GM18507 (cell line): ENCODE measurements around the gene DOCK9.

ENCODE experiments used
- DNase-seq: peaks from one replicate; pipeline ENCODE4 v3.0.0; 2011; ENCODE audit warnings: low read depth; ENCODE audit not compliant: insufficient read length; ENCODE audit errors: extremely low spot score
- FAIRE-seq: peaks from 2 replicates; lab custom pipeline; 2011; peaks lifted over from hg19 to GRCh38; lab: Jason Lieb, UNC

Gene DOCK9

GRCh38 chr13:98792785-98793495 lies 184.9 kb downstream of the DOCK9 start:
- FAIRE-seq = no peak

DNA sequence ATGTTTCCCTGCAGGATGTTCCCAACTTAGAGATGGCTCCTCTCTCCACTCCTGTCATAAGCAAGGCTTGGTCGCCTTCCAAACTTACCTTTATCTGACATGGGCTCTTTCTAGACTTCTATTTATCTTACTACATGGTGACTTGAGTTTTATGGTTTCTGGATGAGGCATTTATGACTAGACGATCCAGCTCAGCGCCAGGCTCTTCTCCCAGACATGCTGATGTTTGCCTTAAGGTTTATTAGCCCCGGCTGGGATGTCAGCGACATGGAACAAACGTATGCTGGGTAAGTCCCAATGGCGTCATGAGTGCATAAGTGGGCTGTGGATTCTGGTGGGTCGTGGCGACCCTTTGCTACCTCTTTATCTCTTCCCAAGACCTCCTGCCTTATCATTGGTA lies 185.5 kb downstream of the DOCK9 start:
- DNase-seq (no peak), FAIRE-seq (no peak)

More at GRCh38 chr13:98792785-98793495, 184.9 kb downstream of the DOCK9 start:
- DNase-seq = no peak

GRCh38 chr13:98791611-98792010 lies 186.3 kb downstream of the DOCK9 start:
- FAIRE-seq = no peak
- no peak for DNase-seq

DNA sequence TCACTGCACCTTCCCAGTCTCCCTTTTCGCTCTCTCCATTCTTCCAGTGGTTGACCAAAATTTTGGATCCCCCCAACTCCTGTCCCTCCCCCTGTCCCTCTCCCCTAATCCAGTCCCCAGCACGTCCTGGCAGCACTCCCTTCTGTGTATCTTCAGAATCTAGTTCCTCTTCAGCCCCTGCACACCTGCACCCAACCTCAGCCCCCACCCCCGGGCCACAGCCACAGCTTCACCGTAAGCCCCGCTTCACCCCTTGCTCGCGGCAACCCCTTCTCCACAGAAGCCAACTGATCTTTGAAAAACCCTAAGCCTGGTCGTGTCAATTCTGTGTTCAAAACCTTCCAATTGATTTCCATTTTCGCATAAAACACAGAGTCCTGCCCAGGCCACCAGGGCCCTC lies 189.9 kb downstream of the DOCK9 start:
- DNase-seq (no peak), FAIRE-seq (no peak)

GRCh38 chr13:98787173-98787572 lies 190.7 kb downstream of the DOCK9 start:
- DNase-seq (no peak), FAIRE-seq (no peak)

- FAIRE-seq (no peak), DNase-seq (no peak)
Measured at GRCh38 chr13:98786023-98786422, 191.8 kb downstream of the DOCK9 start.

GRCh38 chr13:98785405-98785804 lies 192.5 kb downstream of the DOCK9 start:
- DNase-seq (no peak), FAIRE-seq (no peak)

- no peak for FAIRE-seq
- DNase-seq = no peak
Measured at GRCh38 chr13:98784666-98785065, 193.2 kb downstream of the DOCK9 start.

- FAIRE-seq (no peak), DNase-seq (no peak)
Measured at GRCh38 chr13:98783856-98784478, 193.9 kb downstream of the DOCK9 start.

- DNase-seq = no peak
- FAIRE-seq = no peak
Measured at GRCh38 chr13:98782654-98783053, 195.2 kb downstream of the DOCK9 start.

DNA sequence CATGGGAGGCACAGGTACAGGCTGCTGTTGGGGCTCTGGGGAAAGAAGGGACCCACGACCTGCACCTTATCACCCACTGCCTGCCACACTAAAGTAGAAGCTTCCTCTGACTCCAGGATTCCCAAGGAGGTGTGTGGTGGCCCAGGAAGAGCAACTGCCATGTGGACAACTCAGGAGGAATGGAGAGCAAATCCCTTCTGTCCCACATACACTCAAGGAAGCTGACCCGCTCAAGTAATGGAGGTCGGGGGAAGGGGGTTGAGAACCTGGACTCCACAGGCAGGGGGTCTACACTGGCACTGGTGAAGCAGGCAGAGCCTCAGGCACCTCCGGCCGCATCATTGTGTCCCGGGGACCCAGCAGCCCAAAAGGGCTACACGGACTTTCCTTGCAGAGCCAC lies 196.0 kb downstream of the DOCK9 start:
- FAIRE-seq = no peak
- no peak for DNase-seq

- FAIRE-seq = no peak
- no peak for DNase-seq
Measured at GRCh38 chr13:98781470-98781869, 196.4 kb downstream of the DOCK9 start.

GRCh38 chr13:98781045-98781444 lies 196.8 kb downstream of the DOCK9 start:
- FAIRE-seq (no peak), DNase-seq (no peak)

- DNase-seq (no peak), FAIRE-seq (no peak)
Measured at GRCh38 chr13:98780451-98780850, 197.4 kb downstream of the DOCK9 start.

- no peak for DNase-seq
- FAIRE-seq = no peak
Measured at GRCh38 chr13:98779695-98780094, 198.2 kb downstream of the DOCK9 start.

DNA sequence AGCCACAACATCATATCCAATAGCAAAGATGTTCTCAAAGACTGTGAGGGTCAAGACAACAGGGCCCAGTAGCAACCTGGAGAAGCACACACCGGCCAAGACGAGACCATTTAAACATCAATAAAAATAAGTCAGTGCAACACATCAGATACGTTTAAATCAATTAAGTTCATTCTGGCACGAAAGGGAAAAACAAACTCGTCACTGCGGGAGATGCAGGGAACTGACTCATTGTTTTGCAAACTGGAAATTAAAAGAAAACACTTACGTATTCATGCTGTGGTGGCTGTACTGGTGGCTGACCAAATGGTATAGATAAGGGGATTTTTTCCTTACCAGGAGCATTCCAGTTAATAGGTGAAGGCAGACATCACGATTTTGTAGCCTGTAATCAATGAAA lies 199.1 kb downstream of the DOCK9 start:
- DNase-seq (no peak), FAIRE-seq (no peak)

DNA sequence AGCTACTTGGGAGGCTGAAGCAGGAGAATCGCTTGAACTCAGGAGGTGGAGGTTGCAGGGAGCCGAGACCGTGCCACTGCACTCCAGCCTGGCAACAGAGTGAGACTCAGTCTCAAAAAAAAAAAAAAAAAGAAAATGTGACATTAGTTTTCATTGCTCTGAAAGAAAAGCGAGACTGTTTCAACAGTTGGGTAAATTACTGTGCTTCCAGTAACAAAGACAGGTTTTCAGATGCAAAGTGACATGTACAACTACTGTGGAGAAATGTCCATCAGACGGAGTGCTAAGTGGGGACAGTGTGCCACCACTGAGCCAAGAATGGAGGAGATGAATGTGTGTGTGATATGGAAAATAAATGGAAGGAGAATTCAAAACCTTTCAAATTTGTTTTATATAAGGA lies 201.2 kb downstream of the DOCK9 start:
- no peak for FAIRE-seq
- no peak for DNase-seq

- FAIRE-seq (no peak), DNase-seq (no peak)
Measured at GRCh38 chr13:98775844-98776598, 201.8 kb downstream of the DOCK9 start.

- FAIRE-seq (no peak), DNase-seq (no peak)
Measured at GRCh38 chr13:98775386-98775785, 202.5 kb downstream of the DOCK9 start.

- FAIRE-seq (no peak), DNase-seq (no peak)
Measured at GRCh38 chr13:98774776-98775175, 203.1 kb downstream of the DOCK9 start.

- FAIRE-seq = no peak
- no peak for DNase-seq
Measured at GRCh38 chr13:98773921-98774320, 203.9 kb downstream of the DOCK9 start.
